NCI-H748 (cell line): ENCODE results near the gene CHGA.

Experiments
- DNase-seq: peaks from one replicate; lab custom pipeline; 2025; ENCODE audit not compliant: unreplicated experiment; lab: John Stamatoyannopoulos, UW

CHGA gene

DNA sequence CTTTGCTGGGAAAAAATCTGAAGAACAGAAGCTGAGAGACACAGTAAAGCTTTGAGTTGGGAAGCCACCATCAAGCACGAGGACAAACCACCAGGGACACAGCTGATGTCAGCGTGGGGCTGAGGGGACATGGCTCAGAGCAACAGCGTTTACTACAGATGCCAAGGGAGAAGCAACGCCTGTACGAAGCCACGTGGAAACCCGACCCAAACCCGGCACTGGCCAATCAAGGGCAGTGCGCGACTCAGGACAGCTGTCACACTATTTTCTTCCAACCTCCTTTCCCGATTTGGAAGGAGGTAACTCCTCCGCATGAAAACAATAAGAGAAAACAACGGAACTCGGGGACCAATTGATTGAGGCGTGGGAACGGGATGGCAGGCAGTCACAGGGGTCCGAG, 20.2 kb upstream of the CHGA start:
- DNase-seq, result no peak

DNA sequence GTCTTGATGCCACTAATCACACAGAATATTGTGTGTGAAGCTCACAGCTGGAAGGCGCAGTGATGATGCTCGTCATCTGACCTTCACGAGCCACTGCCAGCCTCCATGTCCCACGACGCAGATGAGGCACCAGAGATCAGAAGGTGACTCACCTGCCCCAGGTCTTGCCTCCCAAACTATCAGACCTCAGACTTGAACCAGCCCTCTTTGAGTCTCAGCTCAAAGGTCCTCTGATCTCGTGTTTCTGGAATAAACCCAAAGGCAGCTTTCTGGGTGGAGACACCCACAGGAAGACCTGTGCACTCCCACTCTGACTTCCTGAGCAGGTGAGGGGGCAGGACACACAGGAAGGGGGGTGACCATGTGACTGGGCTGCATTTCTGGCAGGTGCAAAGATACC, 19.6 kb upstream of the CHGA start:
- peak; percentile 24 for DNase-seq

DNA sequence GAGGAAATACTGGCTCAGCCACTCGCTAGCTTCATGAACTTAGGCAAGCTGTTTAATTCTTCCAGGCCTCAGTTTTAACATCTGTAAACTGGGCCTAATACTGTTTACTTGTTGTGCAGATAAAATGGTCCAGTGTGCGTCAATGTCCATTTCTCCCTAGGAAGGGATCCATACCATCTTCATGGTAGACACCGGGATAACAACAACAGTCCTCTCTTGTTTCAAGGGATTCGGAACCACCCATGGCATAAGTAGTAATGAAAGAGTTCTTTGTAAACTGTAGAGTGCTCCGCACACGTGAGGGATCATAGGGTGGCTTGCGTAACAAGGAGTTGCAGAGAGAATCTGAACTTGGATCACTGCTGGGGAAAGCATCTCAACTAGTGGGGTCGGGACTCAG, 17.3 kb upstream of the CHGA start:
- no peak for DNase-seq

DNA sequence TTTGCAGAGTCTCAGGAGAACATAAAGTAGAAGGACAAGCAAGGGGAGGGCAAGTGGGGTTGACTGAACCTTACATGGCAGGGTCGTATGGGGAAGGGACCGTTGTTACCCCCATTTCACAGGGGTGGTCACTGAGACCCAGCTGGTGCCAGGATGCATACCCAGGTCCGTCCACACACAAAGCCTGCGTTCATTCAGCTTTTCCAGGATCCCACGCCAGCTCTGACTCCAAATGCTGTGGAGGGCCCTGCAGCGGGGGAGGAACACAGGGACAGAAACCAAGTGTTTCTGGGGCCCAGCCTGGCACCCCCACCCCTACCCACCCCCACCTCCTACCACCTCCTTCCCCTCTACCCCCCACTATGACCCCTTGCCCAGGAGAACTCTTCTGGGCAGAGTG, 16.5 kb upstream of the CHGA start:
- DNase-seq, result no peak

DNA sequence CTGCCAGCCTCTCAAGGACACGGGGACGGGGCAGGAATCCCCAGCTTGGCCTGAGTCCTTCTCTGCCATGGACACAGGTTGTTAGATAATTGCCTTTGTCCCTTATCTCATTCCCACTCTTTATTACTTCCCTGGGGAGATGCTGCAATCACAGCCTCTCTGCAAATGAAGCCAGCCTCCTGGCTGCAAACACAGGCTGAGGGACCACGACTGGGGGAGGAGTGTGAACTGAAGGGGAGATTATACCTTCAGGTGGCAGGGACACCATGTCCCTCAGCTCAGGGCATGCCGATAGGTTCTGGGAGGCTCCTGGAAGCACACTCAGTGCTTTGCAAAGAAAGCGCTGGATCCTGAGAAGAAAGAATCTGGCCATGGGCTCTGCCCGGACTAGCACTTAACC, 16.1 kb upstream of the CHGA start:
- DNase-seq, result peak; percentile 62

DNA sequence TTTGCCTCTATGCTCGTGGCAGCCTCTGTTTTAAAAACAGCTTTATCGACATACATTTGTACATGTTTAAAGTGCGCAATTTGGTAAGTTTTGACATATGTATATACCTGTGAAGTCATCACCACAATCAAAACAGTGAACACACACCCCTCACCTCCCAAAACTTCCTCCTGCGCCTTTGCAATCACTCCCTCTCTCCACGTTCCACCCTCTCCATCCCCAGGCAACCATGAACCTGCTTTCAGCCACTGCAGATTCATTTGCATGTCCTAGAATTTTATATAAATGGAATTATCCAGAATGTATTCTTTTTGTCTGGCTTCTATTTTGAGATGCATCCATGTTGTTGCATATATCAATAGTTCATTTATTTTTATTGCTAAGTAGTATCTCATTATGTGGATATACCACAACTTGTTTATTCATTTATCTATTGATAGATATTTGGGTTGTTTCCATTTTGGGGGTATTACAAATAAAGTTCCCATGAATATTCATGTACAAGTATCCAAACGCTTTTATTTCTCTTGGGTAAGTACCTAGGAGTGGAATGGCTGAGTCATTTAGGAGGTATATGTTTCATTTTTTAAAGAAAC, 15.5 kb upstream of the CHGA start:
- DNase-seq, result no peak

DNA sequence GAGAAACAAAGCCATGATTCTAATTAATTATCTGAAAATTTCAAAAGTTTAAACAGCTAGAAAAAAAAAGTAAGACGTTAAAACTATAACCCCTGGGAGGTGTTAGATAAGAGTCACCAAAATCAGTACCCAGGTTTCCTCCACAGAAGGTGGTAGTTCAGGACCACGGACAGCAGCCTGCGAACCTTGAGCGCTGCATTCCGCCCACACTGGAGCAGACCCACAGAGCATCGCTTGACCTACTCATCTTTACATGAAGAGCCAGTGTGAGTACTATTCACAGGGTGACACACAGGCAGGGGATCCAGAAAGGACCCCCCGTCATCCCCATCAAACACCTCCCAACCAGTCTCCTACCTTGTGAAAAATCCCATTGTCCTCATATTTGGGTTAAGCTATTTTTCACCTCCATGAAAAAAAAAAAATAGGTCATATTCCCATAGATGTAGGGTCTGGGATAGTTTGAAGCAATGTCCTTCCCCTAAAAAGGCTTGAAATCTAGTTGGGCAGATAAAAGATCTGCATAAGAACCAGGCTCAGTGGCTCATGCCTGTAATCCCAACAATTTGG, 8.8 kb upstream of the CHGA start:
- DNase-seq, result no peak

DNA sequence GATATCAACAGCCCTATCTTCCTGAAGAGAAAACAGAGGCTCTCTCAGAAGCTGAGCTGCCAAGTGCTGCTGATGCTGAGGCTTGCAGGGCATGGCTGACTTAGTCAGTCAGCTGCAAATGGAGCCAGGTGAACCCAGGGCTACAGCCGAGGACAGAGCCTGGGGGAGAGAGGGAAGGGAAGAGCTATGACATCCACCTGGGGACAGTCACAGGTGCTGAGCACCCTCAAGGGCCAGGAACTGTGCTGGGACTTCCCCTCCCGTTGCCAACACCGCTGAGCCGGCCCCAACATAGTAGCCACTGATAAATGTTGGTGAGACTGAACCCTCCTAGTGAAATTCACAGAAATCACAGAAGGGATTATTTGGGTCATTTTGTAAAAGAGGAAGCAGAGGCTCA, 6.7 kb upstream of the CHGA start:
- DNase-seq, result no peak

DNA sequence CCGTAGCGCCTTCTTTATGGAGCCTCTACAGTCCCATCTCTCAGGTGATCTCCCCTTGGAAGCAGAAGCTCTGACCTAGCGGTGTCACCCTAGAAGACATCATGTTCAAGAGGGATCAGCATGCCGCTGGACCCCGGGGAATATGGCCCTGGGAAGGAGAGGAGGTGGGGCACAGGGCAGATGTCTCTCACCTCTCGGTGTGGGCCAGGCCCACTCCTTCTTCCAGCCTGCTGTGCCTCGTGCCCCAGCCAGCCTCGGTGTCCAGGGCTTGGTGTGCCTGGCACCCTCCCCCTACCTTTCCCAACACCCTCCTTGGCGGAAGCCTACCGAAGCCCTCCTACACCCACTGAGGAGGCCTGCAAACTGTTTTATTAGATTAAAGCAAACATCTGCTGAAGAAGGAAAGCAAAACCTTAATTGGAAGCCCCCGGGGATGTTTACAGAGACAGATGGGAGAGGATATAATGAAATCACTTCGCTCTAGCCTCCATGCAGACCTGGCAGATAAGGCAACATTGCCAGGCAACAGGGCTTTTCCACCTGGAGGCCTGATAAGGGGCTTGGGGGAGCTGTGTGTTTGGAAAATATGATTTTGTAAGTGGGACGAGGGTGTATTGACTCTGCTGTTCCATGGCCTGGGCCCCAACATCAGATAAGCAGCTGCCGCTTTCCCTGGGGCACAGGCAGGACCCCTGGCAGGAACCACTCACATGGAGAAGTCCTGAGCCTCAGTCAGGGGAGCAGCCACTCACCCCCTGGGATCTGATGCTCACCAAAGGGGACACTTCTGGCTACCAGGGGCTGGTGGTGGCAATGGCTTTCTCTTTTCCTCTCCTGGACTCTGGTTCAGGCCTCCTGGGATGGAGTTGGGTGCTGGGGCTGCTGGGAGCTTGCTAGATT, 5.7 kb upstream of the CHGA start:
- peak; percentile 84 for DNase-seq

DNA sequence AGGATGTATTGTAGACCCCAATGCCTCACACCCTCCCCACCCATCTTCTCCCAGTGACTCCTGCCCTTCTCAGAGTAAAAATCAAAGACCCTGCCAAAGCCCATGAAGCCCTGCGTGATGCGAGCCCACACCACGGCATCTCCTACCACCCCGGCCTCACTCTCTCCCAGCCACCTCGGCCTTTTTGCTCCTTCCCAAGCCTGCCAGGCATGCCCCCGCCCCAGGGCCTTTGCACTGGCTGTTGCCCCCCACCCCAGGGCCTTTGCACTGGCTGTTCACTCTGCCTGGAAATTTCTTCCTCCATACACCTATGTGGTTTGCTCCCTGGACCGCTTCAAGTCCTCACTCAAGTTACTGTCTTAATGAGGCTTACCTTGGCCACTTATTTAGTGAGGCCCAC, 5.0 kb upstream of the CHGA start:
- DNase-seq, result no peak

DNA sequence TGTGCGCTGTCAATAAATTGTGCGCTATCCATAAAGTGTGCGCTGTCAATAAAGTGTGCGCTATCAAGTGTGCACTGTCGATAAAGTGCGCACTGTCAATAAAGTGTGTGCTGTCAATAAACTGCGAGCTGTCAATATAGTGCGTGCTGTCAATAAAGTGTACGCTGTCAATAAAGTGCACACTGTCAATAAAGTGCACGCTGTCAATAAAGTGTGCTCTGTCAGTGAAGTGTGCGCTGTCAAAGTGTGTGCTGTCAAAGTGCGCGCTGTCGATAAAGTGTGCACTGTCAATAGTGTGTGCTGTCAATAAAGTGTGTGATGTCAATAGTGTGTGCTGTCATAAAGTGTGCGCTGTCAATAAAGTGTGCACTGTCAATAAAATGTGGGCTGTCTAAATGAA, 2.9 kb upstream of the CHGA start:
- no peak for DNase-seq

DNA sequence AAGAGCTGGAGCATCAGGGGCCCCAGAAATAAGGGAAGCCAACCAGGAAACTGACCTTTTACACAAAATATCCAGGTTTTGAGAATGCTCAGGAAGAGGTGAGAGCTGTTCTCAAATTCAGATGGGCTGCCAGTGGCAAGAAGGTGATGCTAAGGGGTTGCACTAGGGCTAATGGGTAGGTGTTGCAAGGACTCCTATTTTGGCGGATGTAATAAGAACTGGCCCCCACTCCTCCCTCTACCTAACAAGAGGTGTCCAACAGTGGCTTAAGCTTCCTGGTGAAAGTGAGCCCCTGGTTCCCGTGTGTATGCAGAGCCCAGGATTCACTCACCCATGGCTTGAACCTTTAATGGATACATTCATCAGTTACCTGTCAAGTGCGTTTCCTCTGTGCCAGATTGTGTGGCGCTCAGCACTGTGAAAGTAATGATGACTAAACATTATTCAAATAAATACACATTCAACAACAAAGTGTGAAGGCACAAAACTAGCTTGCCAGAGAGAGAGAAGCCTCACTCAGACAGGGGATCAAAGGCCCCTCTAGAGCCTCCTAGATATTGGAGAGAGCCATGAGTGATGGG, 705 bp upstream of the CHGA start:
- DNase-seq, result peak; percentile 78

DNA sequence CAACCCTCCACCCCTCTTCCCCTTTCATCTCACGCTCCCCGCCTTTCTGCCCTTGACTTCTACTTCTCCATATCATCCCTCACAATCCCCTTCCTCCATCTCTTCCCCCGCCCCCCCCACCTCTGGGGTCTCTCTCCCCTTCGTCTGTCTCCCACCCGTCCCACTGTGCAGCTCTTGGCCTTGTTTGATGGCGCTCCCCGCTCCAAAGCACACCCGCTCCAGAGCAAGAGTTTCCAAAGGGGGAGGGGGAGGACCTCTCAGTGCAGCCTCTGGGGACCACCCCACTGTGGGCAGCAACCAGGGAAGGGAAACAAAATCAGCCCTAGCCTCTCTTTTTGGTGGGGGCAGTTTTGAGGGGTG, 774 bp downstream of the CHGA start:
- DNase-seq, result peak; percentile 46

DNA sequence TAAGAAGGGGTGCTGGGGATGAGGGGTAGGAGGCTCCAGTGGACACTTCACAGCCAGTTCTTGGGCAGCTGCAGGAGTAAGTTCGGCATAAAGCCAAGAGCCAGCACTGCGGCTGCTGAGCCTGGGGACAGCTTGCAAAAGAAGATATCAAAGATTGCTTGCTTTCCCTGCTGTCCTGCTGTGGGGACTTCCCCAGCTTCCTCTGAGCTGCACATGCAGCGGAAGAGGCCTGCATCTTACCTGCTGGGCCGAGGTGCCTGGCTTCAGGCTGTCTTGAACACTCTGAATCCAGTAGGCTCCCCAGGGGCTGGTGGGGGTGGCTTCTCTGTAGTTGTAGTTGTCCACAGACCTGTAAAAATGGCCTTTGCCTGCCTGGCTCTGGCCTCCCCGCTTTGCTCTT, 1.3 kb downstream of the CHGA start:
- DNase-seq, result peak; percentile 48

DNA sequence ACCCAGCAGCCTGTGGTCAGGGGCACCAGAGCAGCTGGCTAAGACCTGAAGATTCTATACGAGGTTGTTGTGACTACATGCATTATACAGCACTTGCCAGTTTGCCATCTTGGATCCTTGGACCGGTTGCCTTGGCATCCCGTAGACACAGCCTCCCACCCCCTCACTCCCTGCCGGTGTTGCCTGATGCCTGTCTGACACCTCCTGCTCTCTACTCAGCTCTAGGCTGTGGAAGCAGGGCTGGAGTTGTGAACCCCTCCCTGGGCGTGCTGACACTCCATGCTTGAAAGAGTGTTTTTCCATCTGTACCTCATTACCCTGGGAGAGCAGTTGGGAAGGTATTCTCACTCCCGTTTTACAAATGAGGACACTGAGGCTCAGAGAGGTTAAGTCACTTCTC, 2.5 kb downstream of the CHGA start:
- DNase-seq, result no peak

DNA sequence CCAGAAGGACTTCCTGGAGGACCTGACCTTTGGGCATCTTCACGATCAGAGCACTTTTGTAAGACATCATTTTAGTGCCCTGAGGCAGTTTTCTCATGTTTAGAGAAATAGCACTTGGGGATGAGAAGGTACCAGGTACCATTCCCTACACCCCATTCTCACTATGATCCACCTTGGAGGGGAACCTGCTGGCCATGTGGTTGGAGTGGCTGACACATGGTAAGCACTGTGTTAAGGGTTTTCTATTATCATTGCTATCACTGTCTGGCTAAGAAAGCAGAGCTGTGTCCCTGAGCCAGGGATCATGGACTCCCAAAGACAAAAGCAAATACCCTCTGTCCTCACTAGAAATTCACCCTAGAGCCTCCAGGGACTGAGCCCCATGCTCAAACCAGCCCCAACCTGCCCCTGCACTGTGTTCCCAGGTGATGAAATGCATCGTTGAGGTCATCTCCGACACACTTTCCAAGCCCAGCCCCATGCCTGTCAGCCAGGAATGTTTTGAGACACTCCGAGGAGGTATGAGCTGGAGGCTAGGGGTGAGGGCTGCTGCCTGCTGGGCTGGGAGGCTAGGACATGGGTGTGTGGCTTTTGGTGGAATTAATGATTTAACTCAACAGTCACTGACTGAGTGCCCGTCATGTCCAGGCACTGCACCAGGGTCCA, 3.4 kb downstream of the CHGA start:
- no peak for DNase-seq

DNA sequence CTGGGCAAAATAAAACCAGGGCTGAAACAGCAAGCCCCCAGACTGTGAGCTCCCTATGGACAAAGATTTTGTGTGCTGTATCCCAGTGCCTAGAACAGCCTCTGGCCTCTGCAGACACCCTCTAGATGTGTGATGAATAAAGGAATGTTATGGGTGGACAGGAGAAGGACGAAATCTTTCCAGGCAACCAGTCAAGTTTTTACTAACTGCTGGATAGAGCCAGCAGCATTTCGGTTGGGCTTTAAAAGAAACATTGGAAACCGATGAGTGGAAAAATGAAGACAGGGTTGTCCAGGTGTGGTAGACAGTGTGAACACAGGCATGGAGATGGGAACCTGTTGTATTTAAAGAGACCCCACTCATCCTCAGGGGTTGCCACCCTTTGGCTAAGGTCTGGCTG, 4.0 kb downstream of the CHGA start:
- no peak for DNase-seq

DNA sequence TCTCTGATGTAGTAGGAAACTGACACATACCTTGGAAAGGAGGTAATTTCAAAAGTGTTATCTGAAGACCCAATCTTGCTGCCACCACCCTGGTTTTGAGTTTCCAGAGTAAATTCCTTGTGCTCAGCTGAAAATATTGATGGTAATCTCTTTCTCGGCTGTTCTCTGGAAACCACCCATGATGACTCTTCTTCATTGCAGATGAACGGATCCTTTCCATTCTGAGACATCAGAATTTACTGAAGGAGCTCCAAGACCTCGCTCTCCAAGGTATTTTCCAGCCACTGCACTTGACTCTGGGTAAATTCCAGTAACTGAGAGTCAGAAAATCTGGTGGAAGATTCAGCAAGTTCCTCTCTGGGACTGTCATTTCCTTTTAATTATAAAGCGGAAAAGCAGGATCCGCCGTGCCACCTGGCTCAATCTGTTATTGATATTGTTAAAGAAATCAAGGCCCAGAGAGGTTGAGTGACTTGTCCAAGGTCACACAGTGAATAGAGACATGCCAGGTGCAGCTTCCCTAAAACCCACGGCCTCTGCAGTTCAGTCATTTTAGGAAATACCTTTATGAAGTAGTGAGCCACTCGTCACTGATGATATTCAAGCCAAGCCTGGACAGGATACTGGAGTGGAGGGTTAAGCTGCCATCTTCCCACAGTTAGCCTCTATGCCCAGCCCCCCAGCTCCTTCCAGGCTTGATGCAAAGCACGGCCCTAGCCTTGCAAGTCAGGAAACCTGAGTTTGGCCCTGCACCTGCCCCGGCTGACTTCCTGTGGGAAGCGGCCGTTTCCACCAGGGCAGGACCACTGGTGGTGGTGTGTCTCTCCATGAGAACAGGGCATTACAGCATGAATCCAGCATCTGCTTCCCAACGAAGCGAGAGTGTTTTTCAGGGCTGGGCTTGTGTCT, 4.7 kb downstream of the CHGA start:
- DNase-seq, result no peak

DNA sequence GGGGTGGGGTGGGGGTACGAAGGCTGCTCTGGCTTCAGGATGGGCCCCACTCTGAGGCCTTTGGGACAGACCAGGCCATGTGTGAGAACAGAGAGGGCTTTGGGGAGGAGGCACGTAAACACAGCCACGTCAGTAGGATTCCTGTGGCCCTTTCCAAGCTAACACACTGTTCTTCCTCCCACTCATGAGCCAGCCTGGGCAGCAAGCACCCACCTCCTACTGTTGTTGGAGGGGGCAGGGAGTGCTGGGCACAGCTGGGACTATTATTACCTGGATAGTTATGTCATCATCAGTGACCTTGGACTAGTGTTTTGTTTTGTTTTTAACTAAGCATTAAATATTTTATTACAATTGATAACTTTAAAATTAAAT, 5.3 kb downstream of the CHGA start:
- no peak for DNase-seq

DNA sequence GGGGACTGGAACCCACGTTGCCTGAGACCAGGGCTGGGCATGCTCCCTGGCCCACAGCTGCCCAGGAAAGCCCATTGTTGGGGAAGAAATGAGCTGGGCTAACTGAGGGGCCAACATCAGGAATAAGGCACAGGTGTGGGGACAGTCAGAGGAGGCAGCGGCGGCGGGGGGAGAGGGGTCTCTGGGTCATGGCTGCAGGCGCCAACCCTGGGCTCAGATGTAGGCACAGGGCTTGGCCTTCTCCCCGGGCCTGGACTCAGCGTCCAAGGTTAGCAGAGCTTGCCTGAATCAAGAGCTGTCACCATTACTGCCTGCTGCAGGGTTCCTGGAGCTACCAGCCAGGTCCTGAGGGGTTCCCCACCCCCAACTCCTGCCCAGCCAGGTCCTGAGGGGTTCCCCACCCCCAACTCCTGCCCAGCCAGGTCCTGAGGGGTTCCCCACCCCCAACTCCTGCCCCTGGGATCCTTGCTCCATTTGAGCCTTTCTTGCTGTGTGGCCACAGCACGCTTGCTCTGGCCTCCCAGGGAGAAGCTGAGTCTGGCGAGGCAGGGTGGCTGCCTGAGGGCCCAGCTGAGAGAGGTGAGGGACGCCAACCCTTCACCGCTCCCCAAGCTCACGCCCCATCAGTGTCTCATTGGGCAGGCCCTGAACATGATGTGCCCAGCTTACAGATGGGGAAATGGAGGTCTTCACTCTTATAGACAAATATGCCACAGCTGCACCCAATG, 6.2 kb downstream of the CHGA start:
- no peak for DNase-seq
